Measurements from ENCODE around the gene PCBP3. TPM values are rescaled to one million over a fixed set of nuclear protein-coding genes. Genes with fewer than 3 reads are reported as not detected.

PCBP3 gene
- total and polyA plus RNA-seq, 2 of the 13 experiments (the other 11 are each of a cell fraction or from before 2014, with no cell fraction given): not detected

DNA sequence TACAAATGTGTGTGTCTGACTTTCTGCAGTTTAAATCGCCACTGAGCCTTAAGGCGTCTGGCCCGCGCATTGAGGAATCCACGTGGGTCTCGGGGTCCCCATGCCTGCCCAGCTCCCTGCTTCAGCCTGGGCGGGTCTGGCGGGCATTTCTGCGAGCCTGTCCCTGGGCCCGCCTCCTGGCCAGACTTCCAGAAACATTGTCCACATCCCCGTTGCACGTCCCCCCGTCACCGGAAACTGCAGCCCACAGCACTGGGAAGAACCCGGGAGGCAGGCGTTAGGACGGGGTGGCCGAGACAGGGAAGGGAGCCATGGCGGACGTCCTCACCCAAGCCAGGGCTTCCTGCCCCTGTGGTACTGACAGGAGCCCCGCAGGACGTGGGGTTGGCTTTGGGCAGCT is 225.0 kb downstream of the PCBP3 start:
- ChIA-PET CTCF (ENCODE audit: low intra/inter-chr PET ratio, low total read pairs) (no interaction called here), POLR2A (no interaction called here)
- Histone ChIP-seq H3K27me3 (ENCODE audit: control insufficient read depth in 1 of 2, insufficient read depth in 2 of 2, low read length in 2 of 2) (peaks cover 15 to 87% of the 10 kb centered on the region in 2 experiments), H3K79me2 (ENCODE audit: insufficient read depth, low read length) (no peaks in the 10 kb centered on the region), H3K4me2 (ENCODE audit: low read depth, low read length) (no peak overlapping the region), H4K20me1 (ENCODE audit: insufficient read depth, low read length) (no peaks in the 10 kb centered on the region), H3K4me3 (replicated peaks in 1 of 3; ENCODE audit: insufficient read depth in 1 of 3, low read depth in 2 of 3, low read length in 3 of 3) (no peak overlapping the region), H3K9me3 (ENCODE audit: low read length) (no peaks in the 10 kb centered on the region), H3K36me3 (replicated peaks in 1 of 2; ENCODE audit: control insufficient read depth in 1 of 2, insufficient read depth in 2 of 2, low read length in 2 of 2) (no peaks in the 10 kb centered on the region), H3K27ac (ENCODE audit: extremely low read length, insufficient read depth, low read length) (no peak overlapping the region), H3K9ac (ENCODE audit: insufficient read depth, low read depth, low read length) (no peak overlapping the region), H3K4me1 (ENCODE audit: insufficient read depth, low read length) (no peaks in the 10 kb centered on the region), H2AFZ (ENCODE audit: low read length) (no peak overlapping the region)
- no TSS peak for BruUV-seq (replicated peaks)
- intact Hi-C loops (cut with micrococcal nuclease; ENCODE audit: unreplicated experiment) (no loop called here), in situ Hi-C loops (cut with HindIII; ENCODE audit: extremely low pct_ligation_motif_present, low pct_unique_long_range_greater_than_20kb) (no loop called here)
- 27% methylated on average over 19 of the region's 22 CpGs for WGBS (ENCODE audit: low lambda C conversion rate)
- FAIRE-seq (no peak), DNase-seq (ENCODE audit: low spot score) (no peak), ATAC-seq (no peak)
- TF ChIP-seq ZNF619 (CRISPR knock-in tag; IDR thresholded peaks at IDR 0.05): no peak
- TF ChIP-seq RBAK (CRISPR knock-in tag; IDR thresholded peaks at IDR 0.05): no peak
- TF ChIP-seq, protein P1, sequence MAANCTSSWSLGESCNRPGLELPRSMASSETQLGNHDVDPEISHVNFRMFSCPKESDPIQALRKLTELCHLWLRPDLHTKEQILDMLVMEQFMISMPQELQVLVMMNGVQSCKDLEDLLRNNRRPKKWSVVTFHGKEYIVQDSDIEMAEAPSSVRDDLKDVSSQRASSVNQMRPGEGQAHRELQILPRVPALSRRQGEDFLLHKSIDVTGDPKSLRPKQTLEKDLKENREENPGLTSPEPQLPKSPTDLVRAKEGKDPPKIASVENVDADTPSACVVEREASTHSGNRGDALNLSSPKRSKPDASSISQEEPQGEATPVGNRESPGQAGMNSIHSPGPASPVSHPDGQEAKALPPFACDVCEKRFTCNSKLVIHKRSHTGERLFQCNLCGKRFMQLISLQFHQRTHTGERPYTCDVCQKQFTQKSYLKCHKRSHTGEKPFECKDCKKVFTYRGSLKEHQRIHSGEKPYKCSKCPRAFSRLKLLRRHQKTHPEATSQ (CRISPR knock-in tag; IDR thresholded peaks at IDR 0.05; ENCODE audit: borderline replicate concordance): no peak
- TF ChIP-seq NR1H2 (CRISPR knock-in tag; IDR thresholded peaks at IDR 0.05; ENCODE audit: borderline replicate concordance, low read depth): no peak
- TF ChIP-seq LCORL (IDR thresholded peaks at IDR 0.05): no peak
- no peak for TF ChIP-seq LCORL (CRISPR knock-in tag; IDR thresholded peaks at IDR 0.05)
- TF ChIP-seq, protein P2, sequence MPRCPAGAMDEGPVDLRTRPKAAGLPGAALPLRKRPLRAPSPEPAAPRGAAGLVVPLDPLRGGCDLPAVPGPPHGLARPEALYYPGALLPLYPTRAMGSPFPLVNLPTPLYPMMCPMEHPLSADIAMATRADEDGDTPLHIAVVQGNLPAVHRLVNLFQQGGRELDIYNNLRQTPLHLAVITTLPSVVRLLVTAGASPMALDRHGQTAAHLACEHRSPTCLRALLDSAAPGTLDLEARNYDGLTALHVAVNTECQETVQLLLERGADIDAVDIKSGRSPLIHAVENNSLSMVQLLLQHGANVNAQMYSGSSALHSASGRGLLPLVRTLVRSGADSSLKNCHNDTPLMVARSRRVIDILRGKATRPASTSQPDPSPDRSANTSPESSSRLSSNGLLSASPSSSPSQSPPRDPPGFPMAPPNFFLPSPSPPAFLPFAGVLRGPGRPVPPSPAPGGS (CRISPR knock-in tag; IDR thresholded peaks at IDR 0.05): no peak
- TF ChIP-seq HMG20B (CRISPR knock-in tag; conservative IDR thresholded peaks at IDR 0.05): no peak
- TF ChIP-seq, protein P3, sequence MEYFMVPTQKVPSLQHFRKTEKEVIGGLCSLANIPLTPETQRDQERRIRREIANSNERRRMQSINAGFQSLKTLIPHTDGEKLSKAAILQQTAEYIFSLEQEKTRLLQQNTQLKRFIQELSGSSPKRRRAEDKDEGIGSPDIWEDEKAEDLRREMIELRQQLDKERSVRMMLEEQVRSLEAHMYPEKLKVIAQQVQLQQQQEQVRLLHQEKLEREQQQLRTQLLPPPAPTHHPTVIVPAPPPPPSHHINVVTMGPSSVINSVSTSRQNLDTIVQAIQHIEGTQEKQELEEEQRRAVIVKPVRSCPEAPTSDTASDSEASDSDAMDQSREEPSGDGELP (IDR thresholded peaks at IDR 0.05; ENCODE audit: borderline replicate concordance, low read depth): no peak
- TF ChIP-seq, protein P4, sequence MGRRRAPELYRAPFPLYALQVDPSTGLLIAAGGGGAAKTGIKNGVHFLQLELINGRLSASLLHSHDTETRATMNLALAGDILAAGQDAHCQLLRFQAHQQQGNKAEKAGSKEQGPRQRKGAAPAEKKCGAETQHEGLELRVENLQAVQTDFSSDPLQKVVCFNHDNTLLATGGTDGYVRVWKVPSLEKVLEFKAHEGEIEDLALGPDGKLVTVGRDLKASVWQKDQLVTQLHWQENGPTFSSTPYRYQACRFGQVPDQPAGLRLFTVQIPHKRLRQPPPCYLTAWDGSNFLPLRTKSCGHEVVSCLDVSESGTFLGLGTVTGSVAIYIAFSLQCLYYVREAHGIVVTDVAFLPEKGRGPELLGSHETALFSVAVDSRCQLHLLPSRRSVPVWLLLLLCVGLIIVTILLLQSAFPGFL (CRISPR knock-in tag; IDR thresholded peaks at IDR 0.05): no peak
- TF ChIP-seq ZFYVE20 (CRISPR knock-in tag; IDR thresholded peaks at IDR 0.05; ENCODE audit: borderline replicate concordance, low read depth): no peak
- TF ChIP-seq ZNF547 (CRISPR knock-in tag; IDR thresholded peaks at IDR 0.05): no peak

Measured in HepG2 (cell line).